ENCODE measurements around the gene SNAI3. TPM values are rescaled to one million over a fixed set of nuclear protein-coding genes. Genes with fewer than 3 reads are reported as not detected.

The SNAI3 gene
- total and polyA plus RNA-seq, 9 of the 15 experiments (the other 6 are each of a cell fraction or from before 2014, with no cell fraction given): 0.04 to 4.1 (median 0.80) TPM; not detected in 1

DNA sequence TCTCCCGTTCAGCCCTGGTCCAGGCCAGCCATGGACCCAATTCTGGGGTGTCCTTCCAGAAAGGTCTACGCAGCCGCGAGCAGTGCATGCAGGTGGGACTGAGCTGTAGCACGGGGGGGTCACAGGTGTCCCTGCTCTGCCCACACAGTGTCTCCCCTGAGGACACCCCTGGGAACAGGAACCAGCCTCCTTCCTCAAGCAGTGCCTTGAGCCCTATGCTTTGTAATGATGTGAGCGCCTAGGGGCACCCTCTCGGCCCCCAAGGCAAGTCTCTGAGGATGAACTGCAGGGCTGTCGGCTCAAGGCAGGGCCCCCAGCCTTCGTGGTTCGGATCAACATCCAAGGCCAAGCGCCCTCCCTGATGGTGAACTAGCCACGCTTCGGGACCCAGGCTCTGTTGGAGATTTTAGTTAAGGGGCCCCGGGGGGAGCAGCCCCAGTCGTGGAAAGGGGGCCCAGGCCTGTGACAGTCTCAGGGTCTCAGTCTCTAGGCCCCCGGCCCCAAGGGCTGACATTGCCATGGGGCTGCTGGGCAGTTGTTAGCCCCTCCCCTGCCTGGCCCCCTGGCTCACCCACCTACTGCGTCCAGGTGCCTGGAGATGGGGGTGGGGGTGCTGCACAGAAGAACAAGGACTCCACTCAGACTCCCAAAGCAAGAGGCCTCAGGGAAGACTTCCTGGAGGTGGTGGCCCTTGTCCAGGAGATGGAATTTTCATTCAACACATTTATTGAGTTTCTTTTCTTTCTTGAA, 45.6 kb downstream of the SNAI3 start:
- intact Hi-C loops (cut with micrococcal nuclease): no loop called here
- peaks cover 13% of the 10 kb centered on the region; the same call in 1 of the 3 replicates for H3K36me3 ChIP-seq (ENCODE audit: control insufficient read depth, insufficient read depth, low read length)
- in situ Hi-C loops (cut with MboI): no loop called here
- WGBS (ENCODE audit: insufficient coverage, low coverage, missing lambda C conversion rate): 48% methylated on average over 17 of the region's 17 CpGs
- no peaks in the 10 kb centered on the region for H3K79me2 ChIP-seq (ENCODE audit: control insufficient read depth, insufficient read depth, low read length)
- DNase-seq (ENCODE audit: extremely low read depth in 1 of 4, low spot score in 3 of 4) (no peak), FAIRE-seq (peak; percentile 23), ATAC-seq (no peak)
- TF ChIP-seq ZFP36 (IDR thresholded peaks at IDR 0.05; ENCODE audit: low read depth, low read length, partially characterized antibody) (peak; percentile 80), POLR2AphosphoS5 (IDR thresholded peaks at IDR 0.05; ENCODE audit: control insufficient read depth, insufficient read depth, low read depth, low read length) (0 out of 2 replicates have a peak, but pooled peaks have one; percentile 3), NFXL1 (CRISPR knock-in tag; IDR thresholded peaks at IDR 0.05) (no peak), ZNF436 (CRISPR knock-in tag; IDR thresholded peaks at IDR 0.05) (peak; percentile 71; the same call in 1 of the 2 replicates), POLR2G (IDR thresholded peaks at IDR 0.05; ENCODE audit: low read depth, low read length) (peak; percentile 57; the same call in 1 of the 2 replicates)
- ChIA-PET POLR2A (interaction anchor here (0.6 to 1.0 kb wide), 2 partner anchors 42 to 61 kb away, joined by 3 read pairs; no protein-coding TSS in a partner anchor), CTCF (ENCODE audit: low intra/inter-chr PET ratio) (no interaction called here)
- H3K9me1 ChIP-seq (ENCODE audit: control insufficient read depth, insufficient read depth, low read length): no peaks in the 10 kb centered on the region
- peak overlapping the region in 1 of 2 experiments; percentile 49; a peak in 1 of 4 replicates for H3K9ac ChIP-seq (ENCODE audit: insufficient read depth in 1 of 2, low read depth in 2 of 2, low read length in 2 of 2)
- no peak overlapping the region for H3K27ac ChIP-seq (ENCODE audit: extremely low read depth, low read depth, low read length)
- H4K20me1 ChIP-seq (replicated peaks; ENCODE audit: control insufficient read depth, insufficient read depth, low read length): peaks cover 8% of the 10 kb centered on the region; the same call in 1 of the 2 replicates
- no peak overlapping the region for H2AFZ ChIP-seq (ENCODE audit: low read depth, low read length)
- no peak overlapping the region for H3K4me2 ChIP-seq (ENCODE audit: insufficient read depth, low read length)
- BruUV-seq (replicated peaks): no TSS peak
- peaks cover 13 to 18% of the 10 kb centered on the region in 2 experiments; a peak in 3 of 5 replicates for H3K27me3 ChIP-seq (ENCODE audit: control insufficient read depth in 2 of 2, insufficient read depth in 2 of 2, low read length in 2 of 2)
- no peaks in the 10 kb centered on the region for H3K9me3 ChIP-seq (replicated peaks; ENCODE audit: control insufficient read depth, insufficient read depth, low read depth, low read length)
- peaks cover 3 to 75% of the 10 kb centered on the region in 2 experiments; a peak in 3 of 5 replicates for H3K4me1 ChIP-seq (replicated peaks in 1 of 2; ENCODE audit: control insufficient read depth in 2 of 2, insufficient read depth in 2 of 2, low read length in 2 of 2)
- no peak overlapping the region for H3K4me3 ChIP-seq

Data from K562 (cell line).